ENCODE measurements around the gene OR2C3.

DNA sequence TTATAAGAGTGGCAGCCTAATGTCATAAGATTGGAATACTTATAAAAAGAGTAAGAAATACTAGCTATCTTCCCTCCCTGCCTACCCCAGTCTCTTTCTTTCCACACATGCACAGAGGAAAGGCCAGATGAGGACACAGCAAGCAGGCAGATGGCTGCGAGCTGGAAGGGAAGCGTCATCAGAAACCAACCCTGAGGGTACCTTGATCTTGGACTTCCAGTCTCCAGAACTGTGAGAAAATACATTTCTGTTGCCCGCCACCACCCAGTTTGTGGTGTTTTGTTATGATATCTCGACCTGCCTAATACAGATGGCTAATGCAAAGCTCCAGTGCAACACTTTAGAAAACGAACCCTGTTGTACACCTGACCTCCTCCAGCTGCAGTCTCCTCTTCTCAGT is 2.3 kb upstream of the OR2C3 start:
- TF ChIP-seq, protein P1, sequence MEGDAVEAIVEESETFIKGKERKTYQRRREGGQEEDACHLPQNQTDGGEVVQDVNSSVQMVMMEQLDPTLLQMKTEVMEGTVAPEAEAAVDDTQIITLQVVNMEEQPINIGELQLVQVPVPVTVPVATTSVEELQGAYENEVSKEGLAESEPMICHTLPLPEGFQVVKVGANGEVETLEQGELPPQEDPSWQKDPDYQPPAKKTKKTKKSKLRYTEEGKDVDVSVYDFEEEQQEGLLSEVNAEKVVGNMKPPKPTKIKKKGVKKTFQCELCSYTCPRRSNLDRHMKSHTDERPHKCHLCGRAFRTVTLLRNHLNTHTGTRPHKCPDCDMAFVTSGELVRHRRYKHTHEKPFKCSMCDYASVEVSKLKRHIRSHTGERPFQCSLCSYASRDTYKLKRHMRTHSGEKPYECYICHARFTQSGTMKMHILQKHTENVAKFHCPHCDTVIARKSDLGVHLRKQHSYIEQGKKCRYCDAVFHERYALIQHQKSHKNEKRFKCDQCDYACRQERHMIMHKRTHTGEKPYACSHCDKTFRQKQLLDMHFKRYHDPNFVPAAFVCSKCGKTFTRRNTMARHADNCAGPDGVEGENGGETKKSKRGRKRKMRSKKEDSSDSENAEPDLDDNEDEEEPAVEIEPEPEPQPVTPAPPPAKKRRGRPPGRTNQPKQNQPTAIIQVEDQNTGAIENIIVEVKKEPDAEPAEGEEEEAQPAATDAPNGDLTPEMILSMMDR (IDR thresholded peaks at IDR 0.05), result no peak
- TF ChIP-seq EP300 (IDR thresholded peaks at IDR 0.05) (no peak), POLR2A (IDR thresholded peaks at IDR 0.05) (no peak)

Measured in upper lobe of left lung (tissue), 4 donors.